K562 (cell line): ENCODE data around the gene CDC42EP2. TPM values are rescaled to one million over a fixed set of nuclear protein-coding genes. Genes with fewer than 3 reads are reported as not detected.
A peak's percentile ranks its signal among the peaks of the same experiment; 100 is the strongest.

Source experiments
- ATAC-seq: fragments of 200-7000 bp; cut with Tn5 transposase; 3 replicates; pipeline ENCODE4 v1.9.1; 2020; ENCODE audit warnings: moderate library complexity
- BruUV-seq: library from RNA; stranded (reverse); fragments of 400-500 nt; replicated peaks from 2 replicates; lab custom pipeline; 2021; lab: Mats Ljungman, UMichigan
- CTCF ChIA-PET: fragments of 300-600 bp; formaldehyde crosslinking; extraction: SDS; loops from one replicate; lab custom pipeline; 2021; ENCODE audit warnings: low intra/inter-chr PET ratio; lab: Yijun Ruan, JAX
- POLR2A ChIA-PET: fragments of 300-600, 350-650 bp; sonication (Branson Sonifier 250); formaldehyde crosslinking; extraction: SDS; loops from one replicate; lab custom pipeline; 2021; ENCODE audit warnings: antibody characterized with exemption, inconsistent platforms; lab: Yijun Ruan, JAX
- DNase-seq, 4 experiments: peaks; one replicate each; pipeline versions ENCODE4 v3.0.0 to v3.0.0-alpha.2; 2011 to 2018; ENCODE audit warnings: low spot score in 3 of 4, mixed read lengths in 3 of 4; ENCODE audit errors: extremely low read depth in 1 of 4
- FAIRE-seq: peaks from 2 replicates; lab custom pipeline; 2011; peaks lifted over from hg19 to GRCh38; lab: Jason Lieb, UNC
- H2AFZ ChIP-seq: 2 replicates; pipeline ENCODE4 v1.6.0; 2011; ENCODE audit warnings: low read depth, low read length, control low read depth, inconsistent platforms
- H3K27ac ChIP-seq: fragments of 200-600 bp; 3 replicates; pipeline ENCODE4 v1.8.0; 2011; ENCODE audit warnings: low read depth, mild to moderate bottlenecking, control low read depth, inconsistent platforms, low read length, moderate library complexity, mixed read lengths; ENCODE audit errors: extremely low read depth
- H3K27me3 ChIP-seq, 2 experiments: fragments of 300-600 bp in 1 of 2; 2 replicates in 1 of 2; 3 replicates in 1 of 2; pipeline versions ENCODE4 v1.6.0 to v1.8.0; 2011; ENCODE audit warnings: inconsistent platforms in 2 of 2, low read length in 2 of 2, mild to moderate bottlenecking in 1 of 2, mixed read lengths in 1 of 2, moderate library complexity in 1 of 2; ENCODE audit not compliant: control insufficient read depth in 2 of 2, insufficient read depth in 2 of 2
- H3K36me3 ChIP-seq: fragments of 300-600 bp; 3 replicates; pipeline ENCODE4 v1.8.0; 2011; ENCODE audit warnings: mild to moderate bottlenecking, low read length, inconsistent platforms; ENCODE audit not compliant: control insufficient read depth, insufficient read depth
- H3K4me1 ChIP-seq, 2 experiments: fragments of 200-600 bp in 1 of 2; replicated peaks in 1 of 2; 2 replicates in 1 of 2; 3 replicates in 1 of 2; pipeline versions ENCODE4 v1.5.1 to v1.8.0; 2011; ENCODE audit warnings: inconsistent platforms in 2 of 2, low read length in 2 of 2, mild to moderate bottlenecking in 1 of 2, mixed read lengths in 1 of 2, moderate library complexity in 1 of 2; ENCODE audit not compliant: control insufficient read depth in 2 of 2, insufficient read depth in 2 of 2
- H3K4me2 ChIP-seq: 2 replicates; pipeline ENCODE4 v1.6.1; 2011; ENCODE audit warnings: low read length, control low read depth, inconsistent platforms, mixed read lengths; ENCODE audit not compliant: insufficient read depth
- H3K4me3 ChIP-seq: fragments of 200-600 bp; sonication (generic), shearing (Covaris generic); 2 replicates; pipeline ENCODE4 v1.5.1; 2016; ENCODE audit warnings: control low read depth, inconsistent platforms
- H3K79me2 ChIP-seq: fragments of 200-600 bp; 3 replicates; pipeline ENCODE4 v1.8.0; 2011; ENCODE audit warnings: low read length, inconsistent platforms; ENCODE audit not compliant: control insufficient read depth, insufficient read depth
- H3K9ac ChIP-seq, 2 experiments: 2 replicates each; pipeline versions ENCODE4 v1.6.0 to v1.6.1; 2011; ENCODE audit warnings: low read depth in 2 of 2, low read length in 2 of 2, control low read depth in 1 of 2, inconsistent platforms in 1 of 2, mild to moderate bottlenecking in 1 of 2, mixed read lengths in 1 of 2; ENCODE audit not compliant: insufficient read depth in 1 of 2
- H3K9me1 ChIP-seq: one replicate; pipeline ENCODE4 v1.6.0; 2011; ENCODE audit warnings: inconsistent platforms, mild to moderate bottlenecking, low read length, moderate library complexity; ENCODE audit not compliant: control insufficient read depth, insufficient read depth
- H3K9me3 ChIP-seq: replicated peaks from 2 replicates; pipeline ENCODE4 v1.5.1; 2011; ENCODE audit warnings: low read depth, low read length, inconsistent platforms; ENCODE audit not compliant: control insufficient read depth, insufficient read depth
- H4K20me1 ChIP-seq: replicated peaks from 2 replicates; pipeline ENCODE4 v1.6.1; 2011; ENCODE audit warnings: low read length, inconsistent platforms, mixed read lengths; ENCODE audit not compliant: control insufficient read depth, insufficient read depth
- NFIC ChIP-seq: fragments of 450-650 bp; IDR thresholded peaks from 2 replicates; pipeline ENCODE4 v1.6.1; 2017; ENCODE audit warnings: mild to moderate bottlenecking, inconsistent platforms
- SETDB1 ChIP-seq: IDR thresholded peaks from one replicate; pipeline ENCODE4 v1.6.1; 2012; ENCODE audit warnings: low read length, control low read depth, inconsistent platforms
- WGBS: fragments of 100-300 bp; shearing (Covaris generic); methylation state at CpG from one replicate; pipeline ENCODE4 v1.1.6; 2016; ENCODE audit warnings: low coverage, mixed read lengths; ENCODE audit not compliant: insufficient coverage; ENCODE audit errors: missing lambda C conversion rate; 5-methylcytosine and 5-hydroxymethylcytosine counted together
- in situ Hi-C: fragments of 300-500 bp; cut with MboI; formaldehyde crosslinking; loops from 4 replicates; pipeline ENCODE4 v1.15.0; 2018; ENCODE audit warnings: inconsistent platforms, mixed read lengths
- intact Hi-C: fragments of 100-400 bp; cut with micrococcal nuclease; formaldehyde crosslinking; loops from 2 replicates; pipeline ENCODE4 v1.14.2; 2022
- polyA plus RNA-seq, 8 experiments: library from polyadenylated mRNA; depleted of rRNA in 4 of 8; stranded (reverse) in 5 of 8; unstranded in 3 of 8; fragments of >200 nt; fragmentation: Nextera tagmentation in 2 of 8; fragmentation: Illumina TruSeq in 1 of 8; extraction: Ambion mirVana in 2 of 8; extraction: Trizol in 1 of 8; gene quantifications; 2 replicates each; pipeline versions ENCODE4 v1.2.1 to v1.2.3, GENCODE V29; 2011 to 2014; ENCODE audit warnings: inconsistent platforms in 1 of 8, missing spikeins in 1 of 8
- total RNA-seq, 7 experiments: library from RNA; depleted of rRNA in 6 of 7; stranded (reverse); fragments of >200 nt in 6 of 7; fragmentation: Illumina TruSeq in 2 of 7; extraction: Trizol in 2 of 7; gene quantifications; 2 replicates each; pipeline versions ENCODE4 v1.2.1 to v1.2.3, GENCODE V29; 2011 to 2021; ENCODE audit warnings: low replicate concordance in 1 of 7

The CDC42EP2 gene
- total and polyA plus RNA-seq, 9 of the 15 experiments (the other 6 are each of a cell fraction or from before 2014, with no cell fraction given), result 0.27 to 3.5 (median 0.83) TPM; not detected in 1

GRCh38 chr11:65288706-65289536 is 25.7 kb upstream of the CDC42EP2 start:
- 85% methylated on average over 6 of the region's 6 CpGs for WGBS
- in situ Hi-C loops (no loop called here), intact Hi-C loops (no loop called here)
- Histone ChIP-seq H3K4me3 (no peak overlapping the region), H3K27me3 (no peaks in the 10 kb centered on the region), H4K20me1 (no peaks in the 10 kb centered on the region), H2AFZ (no peak overlapping the region), H3K9ac (0 out of 4 replicates have a peak overlapping the region, but pooled peaks of 1 of the 2 experiments have one; percentile 23), H3K4me1 (peaks cover 2 to 20% of the 10 kb centered on the region in 2 experiments; a peak in 4 of 5 replicates), H3K4me2 (no peak overlapping the region), H3K9me3 (no peaks in the 10 kb centered on the region), H3K9me1 (no peaks in the 10 kb centered on the region), H3K79me2 (no peaks in the 10 kb centered on the region), H3K36me3 (peaks cover 96% of the 10 kb centered on the region), H3K27ac (no peak overlapping the region)
- no TSS peak for BruUV-seq
- TF ChIP-seq SETDB1, result no peak
- peak; percentile 71 for TF ChIP-seq NFIC
- POLR2A ChIA-PET, result interaction anchor here (1.0 to 2.3 kb wide), 7 partner anchors 8 to 217 kb away, joined by 3 to 7 read pairs (median 4); partner anchors contain the start of gene MALAT1
- CTCF ChIA-PET, result no interaction called here
- DNase-seq (no peak), ATAC-seq (no peak), FAIRE-seq (no peak)
